ENCODE measurements around the gene RPLP1.

The RPLP1 gene

DNA sequence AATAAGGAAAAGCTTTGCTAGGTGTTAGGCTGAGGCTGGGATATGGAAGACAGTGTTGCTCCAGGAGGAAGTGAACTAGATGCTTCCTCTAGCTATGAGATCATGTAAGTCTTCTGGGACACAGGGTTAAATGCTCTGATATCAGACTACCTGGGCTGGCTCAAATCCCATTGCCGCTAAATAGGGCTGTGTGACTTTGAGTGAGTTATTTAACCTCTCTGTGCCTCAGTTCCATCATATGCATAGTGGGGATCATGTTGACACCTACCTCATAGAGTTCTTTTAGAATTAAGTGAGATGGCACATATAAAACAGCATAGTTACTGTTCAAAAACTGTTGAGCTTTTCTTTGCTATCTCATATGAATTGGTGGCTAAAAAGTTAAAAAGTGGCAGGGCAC lies 12.6 kb downstream of the RPLP1 start:
- TF ChIP-seq FOXM1 (IDR thresholded peaks at IDR 0.05; ENCODE audit: borderline replicate concordance, low read depth) (no peak), RAD21 (IDR thresholded peaks at IDR 0.05; ENCODE audit: low read depth) (no peak), NFIC (IDR thresholded peaks at IDR 0.05) (no peak), USF1 (IDR thresholded peaks at IDR 0.05) (no peak), TAF1 (IDR thresholded peaks at IDR 0.05; ENCODE audit: low read depth) (no peak), EP300 (IDR thresholded peaks at IDR 0.05; ENCODE audit: borderline replicate concordance) (no peak), EGR1 (IDR thresholded peaks at IDR 0.05) (no peak), ZBTB7A (IDR thresholded peaks at IDR 0.05; ENCODE audit: low read depth) (no peak), CEBPB (IDR thresholded peaks at IDR 0.05) (no peak), CREB1 (IDR thresholded peaks at IDR 0.05; ENCODE audit: low read depth) (no peak), TEAD4 (IDR thresholded peaks at IDR 0.05) (no peak), TCF12 (IDR thresholded peaks at IDR 0.05; ENCODE audit: low read depth) (no peak), YY1 (IDR thresholded peaks at IDR 0.05; ENCODE audit: low read depth) (no peak)
- TF ChIP-seq, protein P1, sequence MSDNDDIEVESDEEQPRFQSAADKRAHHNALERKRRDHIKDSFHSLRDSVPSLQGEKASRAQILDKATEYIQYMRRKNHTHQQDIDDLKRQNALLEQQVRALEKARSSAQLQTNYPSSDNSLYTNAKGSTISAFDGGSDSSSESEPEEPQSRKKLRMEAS (IDR thresholded peaks at IDR 0.05), result no peak
- TF ChIP-seq, protein P2, sequence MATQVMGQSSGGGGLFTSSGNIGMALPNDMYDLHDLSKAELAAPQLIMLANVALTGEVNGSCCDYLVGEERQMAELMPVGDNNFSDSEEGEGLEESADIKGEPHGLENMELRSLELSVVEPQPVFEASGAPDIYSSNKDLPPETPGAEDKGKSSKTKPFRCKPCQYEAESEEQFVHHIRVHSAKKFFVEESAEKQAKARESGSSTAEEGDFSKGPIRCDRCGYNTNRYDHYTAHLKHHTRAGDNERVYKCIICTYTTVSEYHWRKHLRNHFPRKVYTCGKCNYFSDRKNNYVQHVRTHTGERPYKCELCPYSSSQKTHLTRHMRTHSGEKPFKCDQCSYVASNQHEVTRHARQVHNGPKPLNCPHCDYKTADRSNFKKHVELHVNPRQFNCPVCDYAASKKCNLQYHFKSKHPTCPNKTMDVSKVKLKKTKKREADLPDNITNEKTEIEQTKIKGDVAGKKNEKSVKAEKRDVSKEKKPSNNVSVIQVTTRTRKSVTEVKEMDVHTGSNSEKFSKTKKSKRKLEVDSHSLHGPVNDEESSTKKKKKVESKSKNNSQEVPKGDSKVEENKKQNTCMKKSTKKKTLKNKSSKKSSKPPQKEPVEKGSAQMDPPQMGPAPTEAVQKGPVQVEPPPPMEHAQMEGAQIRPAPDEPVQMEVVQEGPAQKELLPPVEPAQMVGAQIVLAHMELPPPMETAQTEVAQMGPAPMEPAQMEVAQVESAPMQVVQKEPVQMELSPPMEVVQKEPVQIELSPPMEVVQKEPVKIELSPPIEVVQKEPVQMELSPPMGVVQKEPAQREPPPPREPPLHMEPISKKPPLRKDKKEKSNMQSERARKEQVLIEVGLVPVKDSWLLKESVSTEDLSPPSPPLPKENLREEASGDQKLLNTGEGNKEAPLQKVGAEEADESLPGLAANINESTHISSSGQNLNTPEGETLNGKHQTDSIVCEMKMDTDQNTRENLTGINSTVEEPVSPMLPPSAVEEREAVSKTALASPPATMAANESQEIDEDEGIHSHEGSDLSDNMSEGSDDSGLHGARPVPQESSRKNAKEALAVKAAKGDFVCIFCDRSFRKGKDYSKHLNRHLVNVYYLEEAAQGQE (IDR thresholded peaks at IDR 0.05; ENCODE audit: low read depth), result no peak

DNA sequence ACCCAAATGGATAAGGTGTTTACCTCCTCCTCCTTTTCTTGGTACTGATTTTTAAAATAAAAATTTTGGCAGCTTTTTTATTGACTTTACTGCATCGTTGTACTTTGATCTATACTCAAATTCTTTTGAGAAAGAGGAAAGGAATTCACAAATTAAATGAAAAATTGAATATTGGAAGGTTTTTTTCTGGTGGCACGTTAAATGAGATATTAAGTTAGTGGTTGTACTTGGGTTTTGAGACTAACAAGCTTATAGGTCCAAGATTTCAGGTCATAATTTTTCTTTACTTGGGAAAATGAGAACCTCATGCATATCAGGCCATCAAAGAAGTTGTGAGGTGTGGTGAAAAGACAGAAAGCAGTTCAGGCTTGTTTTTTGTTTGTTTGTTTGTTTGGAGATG lies 14.1 kb downstream of the RPLP1 start:
- TF ChIP-seq TEAD4 (IDR thresholded peaks at IDR 0.05) (no peak), USF1 (IDR thresholded peaks at IDR 0.05) (no peak), NFIC (IDR thresholded peaks at IDR 0.05) (no peak), CREB1 (IDR thresholded peaks at IDR 0.05; ENCODE audit: low read depth) (no peak), TCF12 (IDR thresholded peaks at IDR 0.05; ENCODE audit: low read depth) (no peak), CEBPB (IDR thresholded peaks at IDR 0.05) (no peak), TAF1 (IDR thresholded peaks at IDR 0.05; ENCODE audit: low read depth) (no peak)
- TF ChIP-seq, protein P2 (IDR thresholded peaks at IDR 0.05; ENCODE audit: low read depth), result no peak
- TF ChIP-seq, protein P1 (IDR thresholded peaks at IDR 0.05), result no peak

GRCh38 chr15:69467636-69468035 lies 15.0 kb downstream of the RPLP1 start:
- TF ChIP-seq ZBTB7A (IDR thresholded peaks at IDR 0.05; ENCODE audit: low read depth) (no peak), TCF12 (IDR thresholded peaks at IDR 0.05; ENCODE audit: low read depth) (no peak), EGR1 (IDR thresholded peaks at IDR 0.05) (no peak), EP300 (IDR thresholded peaks at IDR 0.05; ENCODE audit: borderline replicate concordance) (no peak), FOXM1 (IDR thresholded peaks at IDR 0.05; ENCODE audit: borderline replicate concordance, low read depth) (no peak), NFIC (IDR thresholded peaks at IDR 0.05) (no peak), YY1 (IDR thresholded peaks at IDR 0.05; ENCODE audit: low read depth) (no peak), TAF1 (IDR thresholded peaks at IDR 0.05; ENCODE audit: low read depth) (no peak), CEBPB (IDR thresholded peaks at IDR 0.05) (no peak), CREB1 (IDR thresholded peaks at IDR 0.05; ENCODE audit: low read depth) (no peak), RAD21 (IDR thresholded peaks at IDR 0.05; ENCODE audit: low read depth) (no peak), USF1 (IDR thresholded peaks at IDR 0.05) (no peak), TEAD4 (IDR thresholded peaks at IDR 0.05) (no peak)
- TF ChIP-seq, protein P2 (IDR thresholded peaks at IDR 0.05; ENCODE audit: low read depth), result no peak
- TF ChIP-seq, protein P1 (IDR thresholded peaks at IDR 0.05), result no peak
